A673 (cell line): ENCODE measurements around the gene SERPINB8. TPM values are rescaled to one million over a fixed set of nuclear protein-coding genes. Genes with fewer than 3 reads are reported as not detected.

Source experiments
- BruUV-seq: library from RNA; stranded (reverse); fragments of 400-500 nt; replicated peaks from 2 replicates; lab custom pipeline; 2021; lab: Mats Ljungman, UMichigan
- CTCF ChIA-PET: fragments of 300-600 bp; sonication (Branson Sonifier 250); formaldehyde crosslinking; loops from one replicate; lab custom pipeline; 2022; ENCODE audit warnings: antibody characterized with exemption; lab: Charles Lee
- POLR2A ChIA-PET: fragments of 300-600 bp; sonication (Branson Sonifier 250); formaldehyde crosslinking; loops from one replicate; lab custom pipeline; 2022; ENCODE audit warnings: antibody characterized with exemption; ENCODE audit not compliant: low non-redundant PET; lab: Charles Lee
- DNase-seq: peaks from one replicate; pipeline ENCODE4 v3.0.0-alpha.2; 2015; ENCODE audit warnings: low spot score
- H3K27ac ChIP-seq: fragments of 200-600 bp; sonication (generic); 2 replicates; pipeline ENCODE4 v1.5.1; 2016; ENCODE audit warnings: mixed run types, low read depth, mild to moderate bottlenecking, mixed read lengths, antibody characterized with exemption, low read length; ENCODE audit not compliant: poor library complexity, severe bottlenecking
- H3K27me3 ChIP-seq: fragments of 200-600 bp; sonication (generic); replicated peaks from 2 replicates; pipeline ENCODE4 v1.6.1; 2017; ENCODE audit warnings: mixed run types, low read depth, mild to moderate bottlenecking, mixed read lengths, antibody characterized with exemption, low read length; ENCODE audit not compliant: insufficient read depth, poor library complexity
- H3K36me3 ChIP-seq: fragments of 200-600 bp; sonication (generic); 2 replicates; pipeline ENCODE4 v1.6.1; 2016; ENCODE audit warnings: mixed run types, mild to moderate bottlenecking, mixed read lengths, antibody characterized with exemption, low read length; ENCODE audit not compliant: insufficient read depth, poor library complexity, severe bottlenecking
- H3K4me1 ChIP-seq: fragments of 200-600 bp; sonication (generic); 2 replicates; pipeline ENCODE4 v1.6.1; 2017; ENCODE audit warnings: mixed run types, mild to moderate bottlenecking, mixed read lengths, antibody characterized with exemption, low read length; ENCODE audit not compliant: insufficient read depth, poor library complexity, severe bottlenecking
- H3K4me3 ChIP-seq: fragments of 200-600 bp; sonication (generic); 2 replicates; pipeline ENCODE4 v1.5.1; 2016; ENCODE audit warnings: low read depth, mixed run types, mild to moderate bottlenecking, mixed read lengths, low read length; ENCODE audit not compliant: poor library complexity, severe bottlenecking
- H3K9me3 ChIP-seq: fragments of 200-600 bp; sonication (generic); 2 replicates; pipeline ENCODE4 v1.6.1; 2016; ENCODE audit warnings: mixed run types, low read depth, mild to moderate bottlenecking, mixed read lengths, antibody characterized with exemption, low read length; ENCODE audit not compliant: poor library complexity, severe bottlenecking
- EZH2 ChIP-seq: fragments of 200-600 bp; sonication (generic); IDR thresholded peaks from 2 replicates; pipeline ENCODE4 v1.6.1; 2017; ENCODE audit warnings: borderline replicate concordance, low read depth, mild to moderate bottlenecking, mixed read lengths, antibody characterized with exemption, low read length; ENCODE audit not compliant: poor library complexity, severe bottlenecking
- intact Hi-C: fragments of 100-400 bp; cut with micrococcal nuclease; formaldehyde crosslinking; loops from one replicate; pipeline ENCODE4 v1.10.0; 2022; ENCODE audit not compliant: unreplicated experiment
- total RNA-seq: library from RNA; stranded (reverse); gene quantifications from 2 replicates; pipeline ENCODE4 v1.2.3, GENCODE V29; 2021
- TF ChIP-seq, protein P1 (sequence below): fragments of 300-800, 200-600 bp; sonication (generic); conservative IDR thresholded peaks from 2 replicates; pipeline ENCODE4 v1.5.1; 2017; ENCODE audit warnings: low read depth, mild to moderate bottlenecking, antibody characterized with exemption, low read length, moderate library complexity, mixed read lengths

SERPINB8 gene
- total RNA-seq, 1 experiment from 2014 or later, result 26.4 TPM

DNA sequence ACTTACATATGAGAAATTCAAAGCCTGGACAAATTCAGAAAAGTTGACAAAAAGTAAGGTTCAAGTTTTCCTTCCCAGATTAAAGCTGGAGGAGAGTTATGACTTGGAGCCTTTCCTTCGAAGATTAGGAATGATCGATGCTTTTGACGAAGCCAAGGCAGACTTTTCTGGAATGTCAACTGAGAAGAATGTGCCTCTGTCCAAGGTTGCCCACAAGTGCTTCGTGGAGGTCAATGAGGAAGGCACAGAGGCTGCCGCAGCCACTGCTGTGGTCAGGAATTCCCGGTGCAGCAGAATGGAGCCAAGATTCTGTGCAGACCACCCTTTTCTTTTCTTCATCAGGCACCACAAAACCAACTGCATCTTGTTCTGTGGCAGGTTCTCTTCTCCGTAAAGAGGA, 17.0 kb downstream of the SERPINB8 start:
- DNase-seq, result no peak
- Histone ChIP-seq H3K4me3 (no peak overlapping the region), H3K4me1 (no peaks in the 10 kb centered on the region), H3K9me3 (no peaks in the 10 kb centered on the region), H3K36me3 (no peaks in the 10 kb centered on the region), H3K27me3 (no peaks in the 10 kb centered on the region), H3K27ac (no peak overlapping the region)
- BruUV-seq, result no TSS peak
- ChIA-PET POLR2A (no interaction called here), CTCF (no interaction called here)
- intact Hi-C loops, result no loop called here
- no peak for TF ChIP-seq EZH2
- TF ChIP-seq, protein P1, sequence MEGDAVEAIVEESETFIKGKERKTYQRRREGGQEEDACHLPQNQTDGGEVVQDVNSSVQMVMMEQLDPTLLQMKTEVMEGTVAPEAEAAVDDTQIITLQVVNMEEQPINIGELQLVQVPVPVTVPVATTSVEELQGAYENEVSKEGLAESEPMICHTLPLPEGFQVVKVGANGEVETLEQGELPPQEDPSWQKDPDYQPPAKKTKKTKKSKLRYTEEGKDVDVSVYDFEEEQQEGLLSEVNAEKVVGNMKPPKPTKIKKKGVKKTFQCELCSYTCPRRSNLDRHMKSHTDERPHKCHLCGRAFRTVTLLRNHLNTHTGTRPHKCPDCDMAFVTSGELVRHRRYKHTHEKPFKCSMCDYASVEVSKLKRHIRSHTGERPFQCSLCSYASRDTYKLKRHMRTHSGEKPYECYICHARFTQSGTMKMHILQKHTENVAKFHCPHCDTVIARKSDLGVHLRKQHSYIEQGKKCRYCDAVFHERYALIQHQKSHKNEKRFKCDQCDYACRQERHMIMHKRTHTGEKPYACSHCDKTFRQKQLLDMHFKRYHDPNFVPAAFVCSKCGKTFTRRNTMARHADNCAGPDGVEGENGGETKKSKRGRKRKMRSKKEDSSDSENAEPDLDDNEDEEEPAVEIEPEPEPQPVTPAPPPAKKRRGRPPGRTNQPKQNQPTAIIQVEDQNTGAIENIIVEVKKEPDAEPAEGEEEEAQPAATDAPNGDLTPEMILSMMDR, result no peak

DNA sequence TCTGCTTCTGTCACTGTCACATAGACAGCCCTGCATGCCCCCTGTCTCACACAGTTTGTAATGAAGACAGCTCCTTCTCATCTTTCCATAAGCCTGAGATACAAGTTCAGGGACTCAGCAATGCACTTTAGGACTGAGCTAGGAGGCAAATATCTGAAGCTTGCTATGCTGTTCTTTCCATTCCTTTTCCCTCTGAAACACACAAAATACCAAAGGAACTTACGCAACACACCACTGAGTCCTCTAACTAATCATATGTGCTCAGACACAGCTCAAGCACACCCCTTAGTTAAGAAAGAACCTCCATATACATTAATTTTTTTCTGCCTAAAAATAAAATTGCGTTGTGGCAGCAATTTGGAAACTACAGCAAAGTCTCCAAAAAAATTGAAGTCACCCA, 17.9 kb downstream of the SERPINB8 start:
- Histone ChIP-seq H3K9me3 (no peaks in the 10 kb centered on the region), H3K27me3 (no peaks in the 10 kb centered on the region), H3K36me3 (no peaks in the 10 kb centered on the region), H3K27ac (no peak overlapping the region), H3K4me3 (no peak overlapping the region), H3K4me1 (no peaks in the 10 kb centered on the region)
- no peak for DNase-seq
- no TSS peak for BruUV-seq
- no peak for TF ChIP-seq EZH2
- TF ChIP-seq, protein P1, result no peak
- POLR2A ChIA-PET, result no interaction called here
- intact Hi-C loops, result no loop called here
- CTCF ChIA-PET, result no interaction called here

DNA sequence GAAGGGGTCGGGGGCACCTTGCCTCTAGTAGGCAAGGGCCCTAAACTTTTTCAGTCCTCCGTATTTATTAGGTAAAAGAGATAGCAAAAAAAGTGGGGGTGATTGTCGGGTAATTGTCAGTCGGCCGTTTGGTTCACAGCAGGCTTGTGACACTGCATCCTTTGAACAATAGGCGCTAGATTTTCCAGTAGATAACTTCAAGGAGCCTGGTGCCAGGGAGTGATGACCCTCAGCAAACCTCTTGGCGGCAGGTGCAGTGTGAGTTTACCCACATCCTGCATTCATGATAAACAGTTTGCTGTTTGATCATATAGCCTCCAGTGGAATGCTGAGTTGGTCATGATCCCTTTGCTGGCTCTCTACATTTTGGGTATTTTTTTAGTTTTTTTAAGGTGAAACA, 22.9 kb downstream of the SERPINB8 start:
- H3K4me3 ChIP-seq, result no peak overlapping the region
- BruUV-seq, result no TSS peak
- TF ChIP-seq, protein P1, result no peak
- TF ChIP-seq EZH2, result no peak
- DNase-seq, result no peak
- POLR2A ChIA-PET, result no interaction called here
- CTCF ChIA-PET, result no interaction called here
- no peaks in the 10 kb centered on the region for H3K4me1 ChIP-seq
- H3K36me3 ChIP-seq, result no peaks in the 10 kb centered on the region
- intact Hi-C loops, result no loop called here
- H3K9me3 ChIP-seq, result peaks cover 9% of the 10 kb centered on the region
- H3K27ac ChIP-seq, result no peak overlapping the region
- H3K27me3 ChIP-seq, result no peaks in the 10 kb centered on the region
